B cell (primary cell): ENCODE results near the gene P2RX2. TPM values are rescaled to one million over a fixed set of nuclear protein-coding genes. Genes with fewer than 3 reads are reported as not detected.

Source experiments
- ATAC-seq: fragments of 200-7000 bp; cut with Tn5 transposase; one replicate; pipeline ENCODE4 v1.10.0; 2021; ENCODE audit warnings: low read depth, mild to moderate bottlenecking, moderate number of reproducible peaks, moderate library complexity
- CTCF ChIA-PET: fragments of 350-600 bp; sonication (Branson Sonifier 250); formaldehyde crosslinking; loops from one replicate; lab custom pipeline; 2021; ENCODE audit warnings: antibody characterized with exemption, inconsistent platforms; lab: Charles Lee
- POLR2A ChIA-PET: fragments of 350-600 bp; sonication (Branson Sonifier 250); formaldehyde crosslinking; loops from one replicate; lab custom pipeline; 2021; ENCODE audit warnings: antibody characterized with exemption; lab: Charles Lee
- DNase-seq: peaks from one replicate; pipeline ENCODE4 v3.0.0; 2013
- H2AFZ ChIP-seq: 2 replicates; pipeline ENCODE4 v1.6.1; 2012; ENCODE audit warnings: mild to moderate bottlenecking, low read depth, low read length; ENCODE audit not compliant: insufficient read depth, poor library complexity, severe bottlenecking
- H3K27ac ChIP-seq, 2 donors: 1 replicate in 1 of 2; 2 replicates in 1 of 2; pipeline ENCODE4 v1.5.1; 2012 to 2013; ENCODE audit warnings: low read length in 2 of 2, mild to moderate bottlenecking in 2 of 2, moderate library complexity in 1 of 2
- H3K27me3 ChIP-seq, 4 experiments: fragments of 200-600 bp in 1 of 4; sonication (generic) in 1 of 4; replicated peaks in 1 of 4; 1 replicate in 2 of 4; 2 replicates in 2 of 4; pipeline versions ENCODE4 v1.6.1 to v1.7.0; 2013 to 2016; ENCODE audit warnings: low read length in 3 of 4, mild to moderate bottlenecking in 2 of 4, mixed read lengths in 1 of 4, moderate library complexity in 1 of 4; ENCODE audit not compliant: insufficient read depth in 4 of 4, control insufficient read depth in 3 of 4; ENCODE audit errors: control extremely low read depth in 1 of 4
- H3K36me3 ChIP-seq, 2 experiments: replicated peaks in 1 of 2; 1 replicate in 1 of 2; 2 replicates in 1 of 2; pipeline versions ENCODE4 v1.6.1 to v1.7.1; 2013; ENCODE audit warnings: low read length in 1 of 2; ENCODE audit not compliant: insufficient read depth in 2 of 2, control insufficient read depth in 1 of 2; ENCODE audit errors: control extremely low read depth in 1 of 2, extremely low read depth in 1 of 2
- H3K4me1 ChIP-seq, 2 donors: fragments of 200-600 bp in 1 of 2; sonication (generic) in 1 of 2; 1 replicate in 1 of 2; 2 replicates in 1 of 2; pipeline versions ENCODE4 v1.5.1 to v1.6.1; 2013 to 2017; ENCODE audit warnings: low read length in 2 of 2; ENCODE audit not compliant: control insufficient read depth in 2 of 2, insufficient read depth in 2 of 2
- H3K4me2 ChIP-seq: replicated peaks from 2 replicates; pipeline ENCODE3; 2012; ENCODE audit warnings: mild to moderate bottlenecking, low read depth, low read length; ENCODE audit not compliant: poor library complexity, severe bottlenecking
- H3K4me3 ChIP-seq, 5 experiments: fragments of 200-600 bp in 1 of 5; sonication (generic) in 1 of 5; 1 replicate in 3 of 5; 2 replicates in 2 of 5; pipeline versions ENCODE4 v1.5.1 to v1.7.0; 2011 to 2016; ENCODE audit warnings: low read length in 4 of 5, mild to moderate bottlenecking in 4 of 5, low read depth in 2 of 5, control low read depth in 1 of 5, moderate library complexity in 1 of 5; ENCODE audit not compliant: insufficient read depth in 1 of 5; ENCODE audit errors: control extremely low read depth in 1 of 5, extremely low read depth in 1 of 5
- H3K79me2 ChIP-seq: fragments of 200-600 bp; sonication (generic); one replicate; pipeline ENCODE4 v1.6.0; 2016; ENCODE audit warnings: low read length; ENCODE audit not compliant: control insufficient read depth, insufficient read depth
- H3K9ac ChIP-seq: fragments of 200-600 bp; sonication (generic); 2 replicates; pipeline ENCODE4 v1.6.1; 2017; ENCODE audit warnings: mild to moderate bottlenecking, low read length, moderate library complexity
- H3K9me3 ChIP-seq, 3 donors: one replicate each; pipeline versions ENCODE4 v1.6.1 to v1.7.1; 2013; ENCODE audit warnings: low read length in 2 of 3; ENCODE audit not compliant: control insufficient read depth in 2 of 3, insufficient read depth in 1 of 3; ENCODE audit errors: control extremely low read depth in 1 of 3
- H4K20me1 ChIP-seq: 2 replicates; pipeline ENCODE4 v1.6.0; 2012; ENCODE audit warnings: mild to moderate bottlenecking, low read length; ENCODE audit not compliant: insufficient read depth, control insufficient read depth, poor library complexity, severe bottlenecking
- H3K27ac Mint-ChIP-seq: one replicate; pipeline ENCODE4 v1.8.0; 2021; ENCODE audit warnings: mixed read lengths
- H3K27me3 Mint-ChIP-seq: one replicate; pipeline ENCODE4 v1.8.0; 2021; ENCODE audit warnings: mixed read lengths
- H3K4me1 Mint-ChIP-seq: one replicate; pipeline ENCODE4 v1.8.0; 2021; ENCODE audit warnings: mixed read lengths
- H3K4me3 Mint-ChIP-seq: one replicate; pipeline ENCODE4 v1.8.0; 2021; ENCODE audit warnings: mixed read lengths
- H3K9me3 Mint-ChIP-seq: one replicate; pipeline ENCODE4 v1.8.0; 2022; ENCODE audit warnings: mixed read lengths; ENCODE audit not compliant: insufficient read depth
- EZH2 ChIP-seq: IDR thresholded peaks from 2 replicates; pipeline ENCODE4 v1.6.1; 2012; ENCODE audit warnings: borderline replicate concordance, low read depth, mild to moderate bottlenecking, moderate library complexity, low read length; ENCODE audit not compliant: insufficient read depth, poor library complexity, severe bottlenecking
- WGBS: methylation state at CpG from one replicate; pipeline ENCODE4 v1.1.5; 2013; ENCODE audit warnings: missing lambda C conversion rate; ENCODE audit not compliant: insufficient coverage; 5-methylcytosine and 5-hydroxymethylcytosine counted together
- intact Hi-C: fragments of 100-400 bp; cut with micrococcal nuclease; formaldehyde crosslinking; loops from one replicate; pipeline ENCODE4 v1.10.0; 2022
- polyA plus RNA-seq: library from polyadenylated mRNA; depleted of rRNA; stranded (reverse); fragments of >200 nt; gene quantifications from 2 replicates; pipeline ENCODE4 v1.2.3, GENCODE V29; 2012
- total RNA-seq, 2 donors: library from RNA; stranded (reverse); fragments of 120-200 nt in 1 of 2; gene quantifications; 1 replicate in 1 of 2; 2 replicates in 1 of 2; pipeline versions ENCODE4 v1.2.3 to v1.2.4, GENCODE V29; 2013 to 2022
- TF ChIP-seq, protein P1 (sequence below): fragments of 200-600 bp; IDR thresholded peaks from one replicate; pipeline ENCODE4 v1.8.0; 2022; ENCODE audit warnings: antibody characterized with exemption, mild to moderate bottlenecking

P2RX2 gene
- total and polyA plus RNA-seq, 2 donors (not counting 1 experiment from before 2014, with no cell fraction given): not detected

DNA sequence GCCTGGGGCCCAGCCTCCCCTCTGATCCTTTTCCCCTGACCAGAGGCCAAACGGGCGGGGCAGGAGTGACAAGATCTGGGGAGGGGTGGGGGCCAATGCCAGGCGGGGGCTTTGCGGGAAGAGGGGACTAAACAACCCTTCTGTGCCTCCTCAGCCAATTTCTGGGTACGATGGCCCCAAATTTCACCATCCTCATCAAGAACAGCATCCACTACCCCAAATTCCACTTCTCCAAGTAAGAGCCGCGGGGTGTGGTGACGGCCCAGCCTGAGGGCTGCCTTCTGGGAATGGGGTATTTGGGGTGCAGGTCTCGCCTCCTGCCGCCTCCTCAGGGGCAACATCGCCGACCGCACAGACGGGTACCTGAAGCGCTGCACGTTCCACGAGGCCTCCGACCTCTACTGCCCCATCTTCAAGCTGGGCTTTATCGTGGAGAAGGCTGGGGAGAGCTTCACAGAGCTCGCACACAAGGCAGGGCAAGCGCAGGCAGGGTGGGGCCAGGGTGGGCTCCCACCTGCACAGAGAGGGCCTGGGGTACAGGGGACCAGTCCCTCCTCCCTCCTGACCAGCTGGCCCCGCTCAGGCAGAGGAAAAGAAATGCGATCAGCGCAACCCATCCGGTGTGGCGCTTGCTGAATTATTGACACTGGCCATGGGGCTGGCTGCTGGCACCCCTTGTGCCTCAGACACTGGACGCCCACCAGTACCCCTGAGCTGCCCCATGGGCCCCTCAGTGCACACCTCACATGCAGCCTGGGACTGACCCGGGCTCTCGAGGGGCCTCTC, 1.7 kb downstream of the P2RX2 start:
- Histone ChIP-seq H3K4me2 (no peak overlapping the region), H3K4me3 (no peak overlapping the region), H3K36me3 (peaks cover 0 to 3% of the 10 kb centered on the region in 2 experiments), H3K9me3 (peaks cover 6 to 29% (median 19%) of the 10 kb centered on the region in 3 donors), H3K9ac (no peak overlapping the region), H3K79me2 (no peaks in the 10 kb centered on the region), H4K20me1 (no peaks in the 10 kb centered on the region), H3K4me1 (peaks cover 0 to 6% of the 10 kb centered on the region in 2 donors), H3K27ac (no peak overlapping the region), H2AFZ (no peak overlapping the region), H3K27me3 (peaks cover 0 to 36% (median 23%) of the 10 kb centered on the region in 4 experiments)
- ChIA-PET CTCF (no interaction called here), POLR2A (no interaction called here)
- TF ChIP-seq EZH2: no peak
- TF ChIP-seq, protein P1, sequence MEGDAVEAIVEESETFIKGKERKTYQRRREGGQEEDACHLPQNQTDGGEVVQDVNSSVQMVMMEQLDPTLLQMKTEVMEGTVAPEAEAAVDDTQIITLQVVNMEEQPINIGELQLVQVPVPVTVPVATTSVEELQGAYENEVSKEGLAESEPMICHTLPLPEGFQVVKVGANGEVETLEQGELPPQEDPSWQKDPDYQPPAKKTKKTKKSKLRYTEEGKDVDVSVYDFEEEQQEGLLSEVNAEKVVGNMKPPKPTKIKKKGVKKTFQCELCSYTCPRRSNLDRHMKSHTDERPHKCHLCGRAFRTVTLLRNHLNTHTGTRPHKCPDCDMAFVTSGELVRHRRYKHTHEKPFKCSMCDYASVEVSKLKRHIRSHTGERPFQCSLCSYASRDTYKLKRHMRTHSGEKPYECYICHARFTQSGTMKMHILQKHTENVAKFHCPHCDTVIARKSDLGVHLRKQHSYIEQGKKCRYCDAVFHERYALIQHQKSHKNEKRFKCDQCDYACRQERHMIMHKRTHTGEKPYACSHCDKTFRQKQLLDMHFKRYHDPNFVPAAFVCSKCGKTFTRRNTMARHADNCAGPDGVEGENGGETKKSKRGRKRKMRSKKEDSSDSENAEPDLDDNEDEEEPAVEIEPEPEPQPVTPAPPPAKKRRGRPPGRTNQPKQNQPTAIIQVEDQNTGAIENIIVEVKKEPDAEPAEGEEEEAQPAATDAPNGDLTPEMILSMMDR: no peak
- peaks cover 20% of the 10 kb centered on the region for H3K27me3 Mint-ChIP-seq
- ATAC-seq (no peak), DNase-seq (no peak)
- no peaks in the 10 kb centered on the region for H3K9me3 Mint-ChIP-seq
- WGBS: 71% methylated on average over 20 of the region's 29 CpGs
- intact Hi-C loops: no loop called here
- H3K4me1 Mint-ChIP-seq: peaks cover 6% of the 10 kb centered on the region
- H3K27ac Mint-ChIP-seq: no peak overlapping the region
- H3K4me3 Mint-ChIP-seq: no peak overlapping the region
